ENCODE data around the gene ULK1. TPM values are rescaled to one million over a fixed set of nuclear protein-coding genes. Genes with fewer than 3 reads are reported as not detected.
A peak's percentile ranks its signal among the peaks of the same experiment; 100 is the strongest.

Gene ULK1
- total RNA-seq, 1 donor from 2014 or later: 56.1 TPM

DNA sequence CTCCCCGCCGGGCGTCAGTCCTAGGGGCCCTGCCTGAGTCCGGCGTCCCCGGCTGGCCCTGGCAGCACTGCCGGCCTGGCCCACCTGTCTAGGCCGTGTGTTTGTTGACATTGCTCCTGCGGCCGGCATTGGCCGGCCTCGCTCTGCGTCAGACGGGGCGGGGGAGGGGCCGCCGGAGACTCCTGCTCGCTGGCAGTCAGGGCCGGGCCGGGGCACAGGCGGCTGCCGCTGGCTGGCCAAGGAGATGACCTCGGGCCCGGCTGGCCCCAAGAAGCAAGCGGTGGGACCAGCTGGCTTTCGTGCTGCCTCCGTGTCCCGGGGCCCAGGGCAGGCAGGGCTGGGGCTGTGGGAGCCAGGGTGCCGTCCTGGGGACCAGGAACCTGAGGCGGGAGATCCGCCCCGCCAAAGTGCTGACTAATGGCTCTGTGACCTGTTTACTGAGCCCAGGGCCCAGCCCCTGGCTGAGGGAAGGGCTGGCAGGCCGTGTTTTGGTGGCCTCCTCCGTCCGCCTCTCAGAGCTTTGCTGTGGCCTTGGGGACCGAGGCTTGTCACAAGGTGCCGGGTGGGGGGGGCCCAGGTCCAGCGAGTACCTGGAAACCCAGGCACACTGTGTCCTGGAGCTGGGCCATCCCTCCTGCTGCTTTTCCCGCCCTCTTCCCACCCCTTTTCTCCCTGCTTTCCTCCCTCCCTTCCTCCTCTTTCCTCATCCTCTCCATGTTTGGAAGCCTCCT lies 1.8 kb downstream of the ULK1 start:
- peak; percentile 90 for DNase-seq (ENCODE audit: low spot score)
- TF ChIP-seq, protein P1, sequence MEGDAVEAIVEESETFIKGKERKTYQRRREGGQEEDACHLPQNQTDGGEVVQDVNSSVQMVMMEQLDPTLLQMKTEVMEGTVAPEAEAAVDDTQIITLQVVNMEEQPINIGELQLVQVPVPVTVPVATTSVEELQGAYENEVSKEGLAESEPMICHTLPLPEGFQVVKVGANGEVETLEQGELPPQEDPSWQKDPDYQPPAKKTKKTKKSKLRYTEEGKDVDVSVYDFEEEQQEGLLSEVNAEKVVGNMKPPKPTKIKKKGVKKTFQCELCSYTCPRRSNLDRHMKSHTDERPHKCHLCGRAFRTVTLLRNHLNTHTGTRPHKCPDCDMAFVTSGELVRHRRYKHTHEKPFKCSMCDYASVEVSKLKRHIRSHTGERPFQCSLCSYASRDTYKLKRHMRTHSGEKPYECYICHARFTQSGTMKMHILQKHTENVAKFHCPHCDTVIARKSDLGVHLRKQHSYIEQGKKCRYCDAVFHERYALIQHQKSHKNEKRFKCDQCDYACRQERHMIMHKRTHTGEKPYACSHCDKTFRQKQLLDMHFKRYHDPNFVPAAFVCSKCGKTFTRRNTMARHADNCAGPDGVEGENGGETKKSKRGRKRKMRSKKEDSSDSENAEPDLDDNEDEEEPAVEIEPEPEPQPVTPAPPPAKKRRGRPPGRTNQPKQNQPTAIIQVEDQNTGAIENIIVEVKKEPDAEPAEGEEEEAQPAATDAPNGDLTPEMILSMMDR (IDR thresholded peaks at IDR 0.05): no peak
- peak overlapping the region; percentile 78 for H3K4me3 Mint-ChIP-seq (ENCODE audit: unreplicated experiment)
- peak overlapping the region; percentile 90 for H3K27ac Mint-ChIP-seq (ENCODE audit: unreplicated experiment)
- H3K27me3 Mint-ChIP-seq (ENCODE audit: low read depth): no peaks in the 10 kb centered on the region
- no peaks in the 10 kb centered on the region for H3K36me3 Mint-ChIP-seq (ENCODE audit: low read depth)
- no peaks in the 10 kb centered on the region for H3K9me3 Mint-ChIP-seq (ENCODE audit: low read depth)
- peaks cover 25% of the 10 kb centered on the region for H3K4me1 Mint-ChIP-seq (ENCODE audit: low read depth)

DNA sequence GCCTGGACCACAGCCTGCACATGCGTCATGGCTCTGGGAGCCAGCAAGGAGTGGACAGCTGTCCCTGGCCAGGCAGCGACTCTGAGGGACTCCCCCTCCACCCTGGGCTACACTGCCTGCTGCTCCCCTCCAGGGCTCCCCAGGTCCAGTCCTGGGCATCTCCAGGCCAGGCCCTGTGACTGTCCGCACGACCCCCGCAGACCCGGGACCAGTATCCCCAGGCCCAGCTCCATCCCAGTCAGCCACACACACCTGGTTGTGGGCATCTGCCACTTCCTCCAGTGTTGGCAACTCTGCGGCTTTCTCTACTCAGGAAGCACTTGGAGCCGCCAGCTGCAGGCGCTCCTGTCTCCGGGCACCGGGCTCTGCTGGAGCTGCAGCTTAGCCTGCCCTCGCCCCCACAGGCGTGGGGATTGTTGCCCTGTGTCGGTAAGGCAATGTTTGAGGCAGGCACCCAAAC lies 2.4 kb downstream of the ULK1 start:
- H3K36me3 Mint-ChIP-seq (ENCODE audit: low read depth): no peaks in the 10 kb centered on the region
- TF ChIP-seq, protein P1 (IDR thresholded peaks at IDR 0.05): no peak
- DNase-seq (ENCODE audit: low spot score): no peak

DNA sequence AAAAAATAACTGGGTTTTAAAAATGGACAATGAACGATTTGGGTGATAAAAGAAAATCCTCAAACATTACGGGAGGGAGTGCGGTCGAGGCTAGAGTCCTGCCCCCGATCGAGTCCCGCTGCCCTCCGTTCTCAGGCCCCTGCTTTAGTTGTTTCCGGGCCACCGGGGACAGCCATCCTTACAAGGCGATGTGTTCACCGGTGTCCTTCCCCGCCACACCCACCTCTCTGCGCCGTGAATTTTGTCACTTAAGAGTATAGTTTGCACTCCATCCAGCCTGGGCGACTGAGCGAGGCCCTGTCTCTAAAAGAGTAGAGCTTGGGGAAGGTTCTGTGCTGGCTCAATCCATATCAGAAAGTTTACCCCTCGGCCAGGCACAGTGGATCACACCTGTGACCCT lies 2.9 kb downstream of the ULK1 start:
- TF ChIP-seq, protein P1 (IDR thresholded peaks at IDR 0.05): no peak
- no peak for DNase-seq (ENCODE audit: low spot score)
- H3K9me3 Mint-ChIP-seq (ENCODE audit: low read depth): no peaks in the 10 kb centered on the region
- H3K4me3 Mint-ChIP-seq (ENCODE audit: unreplicated experiment): no peak overlapping the region
- no peaks in the 10 kb centered on the region for H3K36me3 Mint-ChIP-seq (ENCODE audit: low read depth)
- H3K27ac Mint-ChIP-seq (ENCODE audit: unreplicated experiment): peak overlapping the region; percentile 22
- H3K4me1 Mint-ChIP-seq (ENCODE audit: low read depth): peaks cover 27% of the 10 kb centered on the region
- H3K27me3 Mint-ChIP-seq (ENCODE audit: low read depth): no peaks in the 10 kb centered on the region

More for the DNA sequence above, 2.4 kb downstream of the ULK1 start:
- peak overlapping the region; percentile 78 for H3K4me3 Mint-ChIP-seq (ENCODE audit: unreplicated experiment)
- peak overlapping the region; percentile 90 for H3K27ac Mint-ChIP-seq (ENCODE audit: unreplicated experiment)
- H3K9me3 Mint-ChIP-seq (ENCODE audit: low read depth): no peaks in the 10 kb centered on the region
- H3K27me3 Mint-ChIP-seq (ENCODE audit: low read depth): no peaks in the 10 kb centered on the region
- peaks cover 25% of the 10 kb centered on the region for H3K4me1 Mint-ChIP-seq (ENCODE audit: low read depth)

DNA sequence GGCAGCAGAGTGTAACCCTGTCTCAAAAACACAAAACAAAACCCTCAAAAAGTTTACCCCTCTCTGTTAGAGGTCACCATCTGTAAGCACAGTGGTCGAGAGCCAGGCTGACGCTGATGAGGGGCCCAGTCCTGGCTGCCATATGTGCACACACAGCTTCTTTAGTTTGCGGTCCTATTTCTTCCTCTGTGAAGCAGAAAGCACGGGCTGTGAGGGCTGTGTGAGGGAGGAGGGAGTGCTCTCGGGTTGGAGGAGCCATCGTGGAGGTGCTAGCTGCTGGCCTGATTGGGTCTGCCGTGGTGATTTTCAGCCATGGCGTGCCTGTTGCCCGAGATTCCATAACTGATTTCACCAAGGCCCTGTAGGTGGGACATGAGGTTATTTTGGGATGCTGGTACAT lies 3.5 kb downstream of the ULK1 start:
- TF ChIP-seq, protein P1 (IDR thresholded peaks at IDR 0.05): no peak
- H3K36me3 Mint-ChIP-seq (ENCODE audit: low read depth): no peaks in the 10 kb centered on the region
- no peak overlapping the region for H3K27ac Mint-ChIP-seq (ENCODE audit: unreplicated experiment)
- no peak for DNase-seq (ENCODE audit: low spot score)
- H3K9me3 Mint-ChIP-seq (ENCODE audit: low read depth): no peaks in the 10 kb centered on the region
- no peaks in the 10 kb centered on the region for H3K27me3 Mint-ChIP-seq (ENCODE audit: low read depth)
- peaks cover 32% of the 10 kb centered on the region for H3K4me1 Mint-ChIP-seq (ENCODE audit: low read depth)
- H3K4me3 Mint-ChIP-seq (ENCODE audit: unreplicated experiment): no peak overlapping the region

DNA sequence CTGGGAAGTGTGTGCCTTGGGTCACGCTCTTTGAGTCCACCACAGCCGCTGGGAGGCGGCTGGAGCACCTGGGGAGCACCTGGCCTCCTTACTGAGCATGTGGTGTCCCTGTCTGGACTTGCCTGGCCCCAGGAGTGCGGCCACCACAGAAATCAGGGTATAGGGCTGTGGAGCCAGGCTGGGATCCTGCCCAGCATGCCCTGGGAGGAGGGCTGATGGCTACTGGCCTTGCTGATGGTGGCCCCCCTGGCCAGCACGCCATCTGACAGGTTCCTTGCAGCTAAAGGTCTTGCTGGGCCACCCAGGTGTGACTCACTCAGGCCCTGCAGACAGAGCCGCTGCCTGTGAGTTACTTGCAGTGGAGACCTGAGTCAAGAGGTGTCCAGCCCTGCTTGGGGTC lies 6.0 kb downstream of the ULK1 start:
- no peak for DNase-seq (ENCODE audit: low spot score)
- H3K27me3 Mint-ChIP-seq (ENCODE audit: low read depth): no peaks in the 10 kb centered on the region
- no peaks in the 10 kb centered on the region for H3K36me3 Mint-ChIP-seq (ENCODE audit: low read depth)
- no peak overlapping the region for H3K4me3 Mint-ChIP-seq (ENCODE audit: unreplicated experiment)
- TF ChIP-seq, protein P1 (IDR thresholded peaks at IDR 0.05): no peak
- H3K4me1 Mint-ChIP-seq (ENCODE audit: low read depth): peaks cover 27% of the 10 kb centered on the region
- no peaks in the 10 kb centered on the region for H3K9me3 Mint-ChIP-seq (ENCODE audit: low read depth)
- peak overlapping the region; percentile 54 for H3K27ac Mint-ChIP-seq (ENCODE audit: unreplicated experiment)
